ENCODE results near the gene PCDHB5. TPM values are rescaled to one million over a fixed set of nuclear protein-coding genes. Genes with fewer than 3 reads are reported as not detected.
"Not testable (repeated sequence)": the region's sequence is repeated elsewhere in the genome, so short reads cannot be mapped to it uniquely, and the experiment has no call there.

Gene PCDHB5
- total and polyA plus RNA-seq, 9 of the 15 experiments (the other 6 are each of a cell fraction or from before 2014, with no cell fraction given), result not detected

DNA sequence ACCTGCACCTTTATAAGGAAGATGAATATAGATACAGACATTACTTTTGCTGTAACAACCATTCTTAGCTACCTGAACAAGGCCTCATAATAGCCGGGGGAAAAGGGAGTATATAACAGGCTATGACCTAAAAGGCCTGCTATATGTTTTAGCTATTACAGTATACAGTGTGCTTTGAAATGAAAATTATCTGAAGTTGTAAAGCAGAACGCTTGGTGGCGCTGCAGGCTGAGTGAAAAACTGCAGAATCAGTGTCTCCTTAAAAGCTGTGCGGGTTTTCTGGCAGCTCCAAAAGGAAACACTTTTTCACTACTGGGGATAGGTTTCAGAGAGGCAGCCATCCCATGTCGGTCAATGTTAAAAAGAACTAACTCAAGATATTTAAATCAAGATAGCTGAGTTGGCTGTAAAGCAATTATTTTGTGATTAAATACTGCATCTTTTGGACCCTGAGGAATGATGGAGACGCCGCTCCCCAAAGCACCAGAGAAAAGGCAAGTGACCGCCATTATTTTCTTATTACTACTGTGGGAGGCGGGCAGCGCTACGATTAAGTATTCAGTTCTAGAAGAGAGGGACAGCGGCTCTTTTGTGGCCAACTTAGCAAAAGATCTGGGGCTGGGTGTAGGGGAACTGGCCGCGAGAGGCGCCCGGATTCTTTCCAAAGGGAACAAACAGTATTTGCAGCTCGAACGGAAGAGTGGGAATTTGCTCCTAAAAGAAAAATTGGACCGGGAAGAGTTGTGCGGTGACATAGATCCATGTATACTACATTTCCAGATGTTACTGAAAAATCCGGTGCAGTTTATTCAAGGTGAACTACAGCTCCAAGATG, 20.8 kb downstream of the PCDHB5 start:
- DNase-seq (ENCODE audit: extremely low read depth in 1 of 4, low spot score in 3 of 4) (peak in 1 of 4 experiments; percentile 7), FAIRE-seq (no peak), ATAC-seq (peak; percentile 71)
- ChIA-PET POLR2A (no interaction called here), CTCF (ENCODE audit: low intra/inter-chr PET ratio) (no interaction called here)
- H2AFZ ChIP-seq (ENCODE audit: low read depth, low read length), result no peak overlapping the region
- H4K20me1 ChIP-seq (replicated peaks; ENCODE audit: control insufficient read depth, insufficient read depth, low read length), result no peaks in the 10 kb centered on the region
- H3K36me3 ChIP-seq (ENCODE audit: control insufficient read depth, insufficient read depth, low read length), result no peaks in the 10 kb centered on the region
- H3K79me2 ChIP-seq (ENCODE audit: control insufficient read depth, insufficient read depth, low read length), result no peaks in the 10 kb centered on the region
- WGBS (ENCODE audit: insufficient coverage, low coverage, missing lambda C conversion rate), result under 1% methylated on average over 21 of the region's 21 CpGs
- no peak overlapping the region for H3K9ac ChIP-seq (ENCODE audit: insufficient read depth in 1 of 2, low read depth in 2 of 2, low read length in 2 of 2)
- TF ChIP-seq, protein P1, sequence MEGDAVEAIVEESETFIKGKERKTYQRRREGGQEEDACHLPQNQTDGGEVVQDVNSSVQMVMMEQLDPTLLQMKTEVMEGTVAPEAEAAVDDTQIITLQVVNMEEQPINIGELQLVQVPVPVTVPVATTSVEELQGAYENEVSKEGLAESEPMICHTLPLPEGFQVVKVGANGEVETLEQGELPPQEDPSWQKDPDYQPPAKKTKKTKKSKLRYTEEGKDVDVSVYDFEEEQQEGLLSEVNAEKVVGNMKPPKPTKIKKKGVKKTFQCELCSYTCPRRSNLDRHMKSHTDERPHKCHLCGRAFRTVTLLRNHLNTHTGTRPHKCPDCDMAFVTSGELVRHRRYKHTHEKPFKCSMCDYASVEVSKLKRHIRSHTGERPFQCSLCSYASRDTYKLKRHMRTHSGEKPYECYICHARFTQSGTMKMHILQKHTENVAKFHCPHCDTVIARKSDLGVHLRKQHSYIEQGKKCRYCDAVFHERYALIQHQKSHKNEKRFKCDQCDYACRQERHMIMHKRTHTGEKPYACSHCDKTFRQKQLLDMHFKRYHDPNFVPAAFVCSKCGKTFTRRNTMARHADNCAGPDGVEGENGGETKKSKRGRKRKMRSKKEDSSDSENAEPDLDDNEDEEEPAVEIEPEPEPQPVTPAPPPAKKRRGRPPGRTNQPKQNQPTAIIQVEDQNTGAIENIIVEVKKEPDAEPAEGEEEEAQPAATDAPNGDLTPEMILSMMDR (IDR thresholded peaks at IDR 0.05 in 2 of 3, conservative IDR thresholded peaks at IDR 0.05 in 1 of 3; ENCODE audit: insufficient read depth in 2 of 3, low read depth in 1 of 3, low read length in 3 of 3), result peak; percentile 18 to 39 (median 29); a peak in 4 of 6 replicates
- TF ChIP-seq HNRNPH1 (optimal IDR thresholded peaks at IDR 0.05; ENCODE audit: low read depth, low read length) (no peak), ZSCAN32 (CRISPR knock-in tag; IDR thresholded peaks at IDR 0.05) (no peak)
- no peak overlapping the region for H3K4me2 ChIP-seq (ENCODE audit: insufficient read depth, low read length)
- no peak overlapping the region for H3K4me3 ChIP-seq
- H3K4me1 ChIP-seq (replicated peaks in 1 of 2; ENCODE audit: control insufficient read depth in 2 of 2, insufficient read depth in 2 of 2, low read length in 2 of 2), result no peaks in the 10 kb centered on the region
- no peak overlapping the region for H3K27ac ChIP-seq (ENCODE audit: extremely low read depth, low read depth, low read length)
- BruUV-seq (replicated peaks), result no TSS peak
- in situ Hi-C loops (cut with MboI), result no loop called here
- peaks cover 0 to 8% of the 10 kb centered on the region in 2 experiments; a peak in 2 of 5 replicates for H3K27me3 ChIP-seq (ENCODE audit: control insufficient read depth in 2 of 2, insufficient read depth in 2 of 2, low read length in 2 of 2)
- intact Hi-C loops (cut with micrococcal nuclease), result no loop called here
- H3K9me3 ChIP-seq (replicated peaks; ENCODE audit: control insufficient read depth, insufficient read depth, low read depth, low read length), result no peaks in the 10 kb centered on the region
- H3K9me1 ChIP-seq (ENCODE audit: control insufficient read depth, insufficient read depth, low read length), result no peaks in the 10 kb centered on the region

DNA sequence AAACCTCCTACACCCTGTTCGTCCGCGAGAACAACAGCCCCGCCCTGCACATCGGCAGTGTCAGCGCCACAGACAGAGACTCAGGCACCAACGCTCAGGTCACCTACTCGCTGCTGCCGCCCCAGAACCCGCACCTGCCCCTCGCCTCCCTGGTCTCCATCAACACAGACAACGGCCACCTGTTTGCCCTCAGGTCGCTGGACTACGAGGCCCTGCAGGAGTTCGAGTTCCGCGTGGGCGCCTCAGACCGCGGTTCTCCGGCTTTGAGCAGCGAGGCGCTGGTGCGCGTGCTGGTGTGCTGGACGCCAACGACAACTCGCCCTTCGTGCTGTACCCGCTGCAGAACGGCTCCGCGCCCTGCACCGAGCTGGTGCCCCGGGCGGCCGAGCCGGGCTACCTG, 22.4 kb downstream of the PCDHB5 start:
- H3K4me1 ChIP-seq (replicated peaks in 1 of 2; ENCODE audit: control insufficient read depth in 2 of 2, insufficient read depth in 2 of 2, low read length in 2 of 2); BruUV-seq (replicated peaks); CTCF ChIA-PET (ENCODE audit: low intra/inter-chr PET ratio); H3K79me2 ChIP-seq (ENCODE audit: control insufficient read depth, insufficient read depth, low read length); H4K20me1 ChIP-seq (replicated peaks; ENCODE audit: control insufficient read depth, insufficient read depth, low read length); H3K9me1 ChIP-seq (ENCODE audit: control insufficient read depth, insufficient read depth, low read length); H3K27me3 ChIP-seq (ENCODE audit: control insufficient read depth in 2 of 2, insufficient read depth in 2 of 2, low read length in 2 of 2); POLR2A ChIA-PET; H3K9me3 ChIP-seq (replicated peaks; ENCODE audit: control insufficient read depth, insufficient read depth, low read depth, low read length); intact Hi-C loops (cut with micrococcal nuclease); H3K4me2 ChIP-seq (ENCODE audit: insufficient read depth, low read length); H2AFZ ChIP-seq (ENCODE audit: low read depth, low read length); H3K27ac ChIP-seq (ENCODE audit: extremely low read depth, low read depth, low read length); H3K9ac ChIP-seq (ENCODE audit: insufficient read depth in 1 of 2, low read depth in 2 of 2, low read length in 2 of 2); FAIRE-seq; H3K4me3 ChIP-seq; in situ Hi-C loops (cut with MboI); H3K36me3 ChIP-seq (ENCODE audit: control insufficient read depth, insufficient read depth, low read length); DNase-seq (ENCODE audit: extremely low read depth in 1 of 4, low spot score in 3 of 4); ATAC-seq: not testable (repeated sequence)
- WGBS (ENCODE audit: insufficient coverage, low coverage, missing lambda C conversion rate), result 4% methylated on average over 20 of the region's 38 CpGs

DNA sequence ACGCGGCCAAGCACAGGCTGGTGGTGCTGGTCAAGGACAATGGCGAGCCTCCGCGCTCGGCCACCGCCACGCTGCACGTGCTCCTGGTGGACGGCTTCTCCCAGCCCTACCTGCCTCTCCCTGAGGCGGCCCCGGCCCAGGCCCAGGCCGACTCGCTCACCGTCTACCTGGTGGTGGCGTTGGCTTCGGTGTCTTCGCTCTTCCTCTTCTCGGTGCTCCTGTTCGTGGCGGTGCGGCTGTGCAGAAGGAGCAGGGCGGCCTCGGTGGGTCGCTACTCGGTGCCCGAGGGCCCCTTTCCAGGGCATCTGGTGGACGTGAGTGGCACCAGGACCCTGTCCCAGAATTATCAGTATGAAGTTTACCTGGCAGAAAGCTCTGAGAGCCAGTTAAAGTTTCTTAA, 22.9 kb downstream of the PCDHB5 start:
- 2% methylated on average over 9 of the region's 28 CpGs for WGBS (ENCODE audit: insufficient coverage, low coverage, missing lambda C conversion rate)
- H3K4me1 ChIP-seq (replicated peaks in 1 of 2; ENCODE audit: control insufficient read depth in 2 of 2, insufficient read depth in 2 of 2, low read length in 2 of 2); ATAC-seq; H3K9ac ChIP-seq (ENCODE audit: insufficient read depth in 1 of 2, low read depth in 2 of 2, low read length in 2 of 2); H2AFZ ChIP-seq (ENCODE audit: low read depth, low read length); H3K4me3 ChIP-seq; H3K36me3 ChIP-seq (ENCODE audit: control insufficient read depth, insufficient read depth, low read length); H3K79me2 ChIP-seq (ENCODE audit: control insufficient read depth, insufficient read depth, low read length); H3K27ac ChIP-seq (ENCODE audit: extremely low read depth, low read depth, low read length); intact Hi-C loops (cut with micrococcal nuclease); in situ Hi-C loops (cut with MboI); H3K27me3 ChIP-seq (ENCODE audit: control insufficient read depth in 2 of 2, insufficient read depth in 2 of 2, low read length in 2 of 2); CTCF ChIA-PET (ENCODE audit: low intra/inter-chr PET ratio); H3K9me1 ChIP-seq (ENCODE audit: control insufficient read depth, insufficient read depth, low read length); H4K20me1 ChIP-seq (replicated peaks; ENCODE audit: control insufficient read depth, insufficient read depth, low read length); POLR2A ChIA-PET; H3K4me2 ChIP-seq (ENCODE audit: insufficient read depth, low read length); DNase-seq (ENCODE audit: extremely low read depth in 1 of 4, low spot score in 3 of 4); BruUV-seq (replicated peaks); H3K9me3 ChIP-seq (replicated peaks; ENCODE audit: control insufficient read depth, insufficient read depth, low read depth, low read length); FAIRE-seq: not testable (repeated sequence)
